Neural crest cell (in vitro differentiated cells): Measurements from ENCODE around the gene EXOC4. TPM values are rescaled to one million over a fixed set of nuclear protein-coding genes. Genes with fewer than 3 reads are reported as not detected.

ENCODE experiments used
- DNase-seq: peaks from one replicate; pipeline ENCODE4 v3.0.0; 2021; ENCODE audit warnings: low read depth, mixed read lengths, low spot score
- H3K27ac Mint-ChIP-seq: one replicate; pipeline ENCODE4 v1.8.0; 2021; ENCODE audit warnings: mild to moderate bottlenecking, mixed read lengths; ENCODE audit not compliant: unreplicated experiment
- H3K27me3 Mint-ChIP-seq: 2 replicates; pipeline ENCODE4 v1.8.0; 2021; ENCODE audit warnings: low read depth, mild to moderate bottlenecking, mixed read lengths
- H3K36me3 Mint-ChIP-seq: 2 replicates; pipeline ENCODE4 v1.8.0; 2021; ENCODE audit warnings: low read depth, mild to moderate bottlenecking, mixed read lengths
- H3K4me1 Mint-ChIP-seq: 2 replicates; pipeline ENCODE4 v1.8.0; 2021; ENCODE audit warnings: mixed read lengths
- H3K4me3 Mint-ChIP-seq: one replicate; pipeline ENCODE4 v1.8.0; 2021; ENCODE audit warnings: mild to moderate bottlenecking, mixed read lengths
- H3K9me3 Mint-ChIP-seq: 2 replicates; pipeline ENCODE4 v1.8.0; 2021; ENCODE audit warnings: mixed read lengths
- CTCF ChIP-seq: fragments of 200-600 bp; sonication (generic); conservative IDR thresholded peaks from 2 replicates; pipeline ENCODE4 v1.5.0; 2021; ENCODE audit warnings: antibody characterized with exemption, mild to moderate bottlenecking
- total RNA-seq: library from RNA; stranded (reverse); gene quantifications from 2 replicates; pipeline ENCODE4 v1.2.1, GENCODE V29; 2021

The EXOC4 gene
- total RNA-seq, 1 donor from 2014 or later = 79.7 TPM

- Mint-ChIP-seq H3K9me3 (peaks cover 3% of the 10 kb centered on the region), H3K4me1 (peaks cover 15% of the 10 kb centered on the region), H3K27ac (no peak overlapping the region), H3K4me3 (no peak overlapping the region), H3K27me3 (no peaks in the 10 kb centered on the region), H3K36me3 (no peaks in the 10 kb centered on the region)
- DNase-seq = no peak
- no peak for TF ChIP-seq CTCF
Measured at GRCh38 chr7:133433165-133433812, 180.4 kb downstream of the EXOC4 start.

- Mint-ChIP-seq H3K36me3 (no peaks in the 10 kb centered on the region), H3K27me3 (no peaks in the 10 kb centered on the region), H3K4me1 (peaks cover 14% of the 10 kb centered on the region), H3K27ac (no peak overlapping the region), H3K9me3 (no peaks in the 10 kb centered on the region), H3K4me3 (no peak overlapping the region)
- TF ChIP-seq CTCF = peak; percentile 59
- no peak for DNase-seq
Measured at GRCh38 chr7:133434246-133434865, 181.5 kb downstream of the EXOC4 start.

GRCh38 chr7:133436014-133436428 is 183.1 kb downstream of the EXOC4 start:
- Mint-ChIP-seq H3K9me3 (no peaks in the 10 kb centered on the region), H3K36me3 (peaks cover 2% of the 10 kb centered on the region), H3K4me1 (peaks cover 14% of the 10 kb centered on the region), H3K4me3 (no peak overlapping the region), H3K27ac (no peak overlapping the region), H3K27me3 (no peaks in the 10 kb centered on the region)
- TF ChIP-seq CTCF = no peak
- no peak for DNase-seq

GRCh38 chr7:133437544-133437943 is 184.7 kb downstream of the EXOC4 start:
- peaks cover 14% of the 10 kb centered on the region for H3K4me1 Mint-ChIP-seq

GRCh38 chr7:133442818-133443217 is 189.9 kb downstream of the EXOC4 start:
- Mint-ChIP-seq H3K9me3 (peaks cover 5% of the 10 kb centered on the region), H3K27ac (no peak overlapping the region), H3K36me3 (peaks cover 3% of the 10 kb centered on the region), H3K4me1 (no peaks in the 10 kb centered on the region), H3K4me3 (no peak overlapping the region), H3K27me3 (no peaks in the 10 kb centered on the region)
- DNase-seq = no peak
- TF ChIP-seq CTCF = no peak

More at GRCh38 chr7:133437544-133437943, 184.7 kb downstream of the EXOC4 start:
- no peak for TF ChIP-seq CTCF
- Mint-ChIP-seq H3K4me3 (no peak overlapping the region), H3K27me3 (no peaks in the 10 kb centered on the region), H3K27ac (no peak overlapping the region), H3K36me3 (peaks cover 3% of the 10 kb centered on the region), H3K9me3 (peaks cover 2% of the 10 kb centered on the region)
- no peak for DNase-seq
